Ramos (cell line): ENCODE measurements around the gene ZSCAN4.

ENCODE experiments used
- in situ Hi-C: fragments of 300-500 bp; cut with MboI; formaldehyde crosslinking; loops from one replicate; pipeline ENCODE4 v1.14.3; 2022; ENCODE audit warnings: low sequenced_read_pairs; ENCODE audit not compliant: unreplicated experiment

Gene ZSCAN4

GRCh38 chr19:57675881-57676280, 7.1 kb downstream of the ZSCAN4 start:
- in situ Hi-C loops: no loop called here

GRCh38 chr19:57682226-57682766, 13.6 kb downstream of the ZSCAN4 start:
- in situ Hi-C loops: no loop called here

- in situ Hi-C loops: no loop called here
These were observed 18.0 kb downstream of the ZSCAN4 start for GRCh38 chr19:57686727-57687126.

- in situ Hi-C loops: no loop called here
These were observed 18.8 kb downstream of the ZSCAN4 start for GRCh38 chr19:57687363-57688010.

- in situ Hi-C loops: no loop called here
These were observed 19.5 kb downstream of the ZSCAN4 start for GRCh38 chr19:57688011-57688763.

- in situ Hi-C loops: no loop called here
These were observed 21.0 kb downstream of the ZSCAN4 start for GRCh38 chr19:57689750-57690149.

- in situ Hi-C loops: no loop called here
These were observed 32.9 kb downstream of the ZSCAN4 start for GRCh38 chr19:57701625-57702024.

- in situ Hi-C loops: no loop called here
These were observed 37.6 kb downstream of the ZSCAN4 start for GRCh38 chr19:57706346-57706745.

- in situ Hi-C loops: no loop called here
These were observed 40.1 kb downstream of the ZSCAN4 start, which contains the start of gene ZNF154 for GRCh38 chr19:57708641-57709361. Gene ZNF154 (minus strand): TSS chr19:57709204. CDS start chr19:57708971, 233 bp downstream.

GRCh38 chr19:57709616-57710015, 40.9 kb downstream of the ZSCAN4 start:
- in situ Hi-C loops: no loop called here

GRCh38 chr19:57712222-57712621, 43.5 kb downstream of the ZSCAN4 start:
- in situ Hi-C loops: no loop called here

GRCh38 chr19:57719424-57719823, 50.7 kb downstream of the ZSCAN4 start:
- in situ Hi-C loops: no loop called here

- in situ Hi-C loops: no loop called here
These were observed 51.3 kb downstream of the ZSCAN4 start for GRCh38 chr19:57719901-57720519.

- in situ Hi-C loops: no loop called here
These were observed 52.1 kb downstream of the ZSCAN4 start for GRCh38 chr19:57720878-57721277.
